ENCODE measurements around the gene SUPT4H1. TPM values are rescaled to one million over a fixed set of nuclear protein-coding genes. Genes with fewer than 3 reads are reported as not detected.

Gene SUPT4H1
- total RNA-seq, 1 donor from 2014 or later: 95.7 TPM

GRCh38 chr17:58330997-58331814 lies 20.8 kb downstream of the SUPT4H1 start:
- peaks cover 4% of the 10 kb centered on the region for H3K4me1 Mint-ChIP-seq (ENCODE audit: low read depth)

GRCh38 chr17:58330538-58330996 lies 21.4 kb downstream of the SUPT4H1 start:
- Mint-ChIP-seq H3K27me3 (peaks cover 23% of the 10 kb centered on the region), H3K36me3 (ENCODE audit: insufficient read depth) (no peaks in the 10 kb centered on the region), H3K4me1 (ENCODE audit: low read depth) (peaks cover 4% of the 10 kb centered on the region), H3K27ac (no peak overlapping the region), H3K4me3 (ENCODE audit: low read depth) (no peak overlapping the region), H3K9me3 (ENCODE audit: low read depth) (no peaks in the 10 kb centered on the region)
- no peak for TF ChIP-seq CTCF (IDR thresholded peaks at IDR 0.05; ENCODE audit: unreplicated experiment)
- no peak for DNase-seq (ENCODE audit: low spot score, unreplicated experiment)

More at GRCh38 chr17:58330997-58331814, 20.8 kb downstream of the SUPT4H1 start:
- TF ChIP-seq CTCF (IDR thresholded peaks at IDR 0.05; ENCODE audit: unreplicated experiment): no peak
- Mint-ChIP-seq H3K4me3 (ENCODE audit: low read depth) (no peak overlapping the region), H3K36me3 (ENCODE audit: insufficient read depth) (no peaks in the 10 kb centered on the region), H3K9me3 (ENCODE audit: low read depth) (no peaks in the 10 kb centered on the region), H3K27ac (no peak overlapping the region), H3K27me3 (peaks cover 27% of the 10 kb centered on the region)
- no peak for DNase-seq (ENCODE audit: low spot score, unreplicated experiment)

GRCh38 chr17:58329810-58330537 lies 22.0 kb downstream of the SUPT4H1 start:
- Mint-ChIP-seq H3K9me3 (ENCODE audit: low read depth) (no peaks in the 10 kb centered on the region), H3K36me3 (ENCODE audit: insufficient read depth) (no peaks in the 10 kb centered on the region), H3K27ac (no peak overlapping the region), H3K4me3 (ENCODE audit: low read depth) (no peak overlapping the region), H3K27me3 (peaks cover 20% of the 10 kb centered on the region), H3K4me1 (ENCODE audit: low read depth) (peaks cover 7% of the 10 kb centered on the region)
- no peak for DNase-seq (ENCODE audit: low spot score, unreplicated experiment)
- no peak for TF ChIP-seq CTCF (IDR thresholded peaks at IDR 0.05; ENCODE audit: unreplicated experiment)

DNA sequence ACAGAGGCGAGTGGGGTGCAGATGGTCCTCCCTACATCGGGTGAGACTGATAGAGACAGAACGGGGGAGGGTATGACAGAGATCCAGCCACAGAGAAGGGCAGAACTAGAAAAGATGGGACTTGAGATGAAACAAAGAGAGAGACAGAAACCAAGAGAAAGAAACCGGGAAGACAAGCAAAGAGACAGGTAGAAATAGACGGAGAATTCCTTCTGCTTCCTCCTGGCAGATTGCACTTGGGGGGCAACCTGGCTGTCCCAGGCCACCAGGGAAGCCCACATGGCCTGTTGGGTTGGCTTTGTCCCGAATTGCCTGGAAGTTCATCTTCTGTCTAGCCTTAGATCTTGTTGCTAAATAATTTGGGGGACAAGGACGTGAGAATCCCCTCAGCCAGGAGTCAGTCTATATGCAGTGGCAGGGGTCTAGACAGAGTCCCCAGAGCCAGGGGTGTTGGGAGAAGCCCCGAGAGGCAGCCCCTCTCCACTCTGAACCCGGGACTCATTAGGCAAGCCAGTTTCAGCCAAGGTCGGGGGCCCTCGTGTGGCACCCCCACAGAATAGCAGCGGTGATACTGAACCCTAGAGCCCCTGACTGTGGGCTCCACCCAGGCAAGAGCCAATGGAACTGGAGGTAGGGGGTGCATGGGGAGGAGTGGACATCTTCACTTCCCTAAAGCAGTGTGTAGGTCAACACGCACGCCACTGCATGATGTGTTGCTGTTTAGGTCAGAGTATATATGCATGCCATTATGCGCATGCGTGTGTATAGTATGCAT lies 22.8 kb downstream of the SUPT4H1 start:
- no peak overlapping the region for H3K27ac Mint-ChIP-seq
- no peaks in the 10 kb centered on the region for H3K9me3 Mint-ChIP-seq (ENCODE audit: low read depth)
- H3K36me3 Mint-ChIP-seq (ENCODE audit: insufficient read depth): no peaks in the 10 kb centered on the region
- H3K27me3 Mint-ChIP-seq: peaks cover 20% of the 10 kb centered on the region
- H3K4me1 Mint-ChIP-seq (ENCODE audit: low read depth): peaks cover 7% of the 10 kb centered on the region
- no peak for DNase-seq (ENCODE audit: low spot score, unreplicated experiment)
- no peak overlapping the region for H3K4me3 Mint-ChIP-seq (ENCODE audit: low read depth)
- TF ChIP-seq CTCF (IDR thresholded peaks at IDR 0.05; ENCODE audit: unreplicated experiment): no peak
